ENCODE results near the gene TBC1D32.
"Not testable (repeated sequence)": the region's sequence is repeated elsewhere in the genome, so short reads cannot be mapped to it uniquely, and the experiment has no call there.

Gene TBC1D32

GRCh38 chr6:121112356-121112755 lies 221.9 kb downstream of the TBC1D32 start:
- DNase-seq (ENCODE audit: low read depth in 2 of 2): no peak

- no peak for DNase-seq (ENCODE audit: low read depth in 2 of 2)
These were observed 223.5 kb downstream of the TBC1D32 start for GRCh38 chr6:121110733-121111132.

- DNase-seq (ENCODE audit: low read depth in 2 of 2): no peak
These were observed 227.3 kb downstream of the TBC1D32 start for GRCh38 chr6:121106962-121107361.

- DNase-seq (ENCODE audit: low read depth in 2 of 2): no peak
These were observed 228.8 kb downstream of the TBC1D32 start for GRCh38 chr6:121105461-121105860.

GRCh38 chr6:121093928-121094327 lies 240.4 kb downstream of the TBC1D32 start:
- DNase-seq (ENCODE audit: low read depth in 2 of 2): no peak

- DNase-seq (ENCODE audit: low read depth in 2 of 2): no peak
These were observed 243.8 kb downstream of the TBC1D32 start for GRCh38 chr6:121090492-121090891.

GRCh38 chr6:121086876-121087275 lies 247.4 kb downstream of the TBC1D32 start:
- DNase-seq (ENCODE audit: low read depth in 2 of 2): no peak

GRCh38 chr6:121076119-121076518 lies 258.2 kb downstream of the TBC1D32 start:
- DNase-seq (ENCODE audit: low read depth in 2 of 2): no peak

- not testable (repeated sequence) for DNase-seq (ENCODE audit: low read depth in 2 of 2)
These were observed 265.5 kb downstream of the TBC1D32 start for GRCh38 chr6:121068749-121069148.

- DNase-seq (ENCODE audit: low read depth in 2 of 2): no peak
These were observed 266.9 kb downstream of the TBC1D32 start for GRCh38 chr6:121067381-121067780.

- no peak for DNase-seq (ENCODE audit: low read depth in 2 of 2)
These were observed 269.9 kb downstream of the TBC1D32 start for GRCh38 chr6:121064345-121064744.

- DNase-seq (ENCODE audit: low read depth in 2 of 2): no peak
These were observed 278.6 kb downstream of the TBC1D32 start for GRCh38 chr6:121055572-121056163.

- DNase-seq (ENCODE audit: low read depth in 2 of 2): not testable (repeated sequence)
These were observed 285.7 kb downstream of the TBC1D32 start for GRCh38 chr6:121048593-121048992.

- not testable (repeated sequence) for DNase-seq (ENCODE audit: low read depth in 2 of 2)
These were observed 289.4 kb downstream of the TBC1D32 start for GRCh38 chr6:121044905-121045304.

GRCh38 chr6:121043706-121044105 lies 290.6 kb downstream of the TBC1D32 start:
- not testable (repeated sequence) for DNase-seq (ENCODE audit: low read depth in 2 of 2)

GRCh38 chr6:121043211-121043610 lies 291.1 kb downstream of the TBC1D32 start:
- DNase-seq (ENCODE audit: low read depth in 2 of 2): not testable (repeated sequence)

GRCh38 chr6:121042766-121043165 lies 291.5 kb downstream of the TBC1D32 start:
- DNase-seq (ENCODE audit: low read depth in 2 of 2): no peak

GRCh38 chr6:121040831-121041230 lies 293.4 kb downstream of the TBC1D32 start:
- no peak for DNase-seq (ENCODE audit: low read depth in 2 of 2)

GRCh38 chr6:121033091-121033490 lies 301.2 kb downstream of the TBC1D32 start:
- DNase-seq (ENCODE audit: low read depth in 2 of 2): no peak

- no peak for DNase-seq (ENCODE audit: low read depth in 2 of 2)
These were observed 301.8 kb downstream of the TBC1D32 start for GRCh38 chr6:121032268-121033006.

Measured in stimulated activated CD8-positive, alpha-beta memory T cell treated with anti-CD3 and anti-CD28 coated beads, Interleukin-2, amount 100 ng/mL, for 1 hour (primary cell).